Measurements from ENCODE around the gene CDC42. TPM values are rescaled to one million over a fixed set of nuclear protein-coding genes. Genes with fewer than 3 reads are reported as not detected.

CDC42 gene
- total and polyA plus RNA-seq, 9 of the 15 experiments (the other 6 are each of a cell fraction or from before 2014, with no cell fraction given), result 186 to 398 (median 325) TPM

DNA sequence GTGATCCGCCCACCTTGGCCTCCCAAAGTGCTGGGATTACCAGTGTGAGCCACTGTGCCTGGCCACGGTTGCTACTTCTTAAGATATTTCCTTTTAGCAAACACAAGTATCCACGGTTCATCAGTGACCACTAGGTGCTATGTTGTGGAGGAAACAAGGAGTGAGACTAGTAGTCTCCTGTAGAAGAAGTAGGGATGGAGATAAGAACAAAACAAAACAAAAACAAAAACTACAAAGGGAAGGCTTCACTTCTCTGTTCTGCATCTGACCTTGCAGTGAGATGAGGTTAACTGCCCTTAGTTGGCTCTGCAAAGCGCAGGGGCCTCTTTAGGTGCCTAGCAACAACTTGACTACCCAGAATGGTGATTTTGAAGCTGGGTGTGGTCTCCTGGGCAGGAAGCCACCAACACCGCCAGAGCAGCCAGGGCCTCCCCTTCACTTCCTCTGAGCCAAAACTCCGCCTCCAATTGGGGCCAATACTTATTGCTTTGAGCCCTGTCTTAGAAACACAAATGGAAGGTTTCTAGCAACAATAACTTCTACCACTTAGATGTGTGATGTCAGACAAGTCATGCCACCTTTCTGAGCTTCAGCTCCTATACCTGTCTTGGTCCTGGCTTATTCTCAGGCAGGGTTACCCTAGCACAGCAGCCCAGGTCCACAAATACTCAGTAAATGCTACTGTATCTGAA lies 12.8 kb upstream of the CDC42 start (continued):
- no peak for TF ChIP-seq ZNF583 (CRISPR knock-in tag; IDR thresholded peaks at IDR 0.05)
- TF ChIP-seq HOXB6 (CRISPR knock-in tag; IDR thresholded peaks at IDR 0.05; ENCODE audit: borderline replicate concordance), result no peak
- no peak for TF ChIP-seq CHD2 (IDR thresholded peaks at IDR 0.05; ENCODE audit: low read depth, low read length)
- TF ChIP-seq CBX3 (IDR thresholded peaks at IDR 0.05; ENCODE audit: borderline replicate concordance in 1 of 2, low read length in 2 of 2), result peak in 1 of 2 experiments; percentile 9; a peak in 1 of 3 replicates
- TF ChIP-seq NONO (IDR thresholded peaks at IDR 0.05; ENCODE audit: low read depth in 2 of 2, low read length in 1 of 2), result no peak
- no peak for TF ChIP-seq SREBF1 (IDR thresholded peaks at IDR 0.05; ENCODE audit: borderline replicate concordance, low read depth, low read length)
- TF ChIP-seq SMARCA5 (IDR thresholded peaks at IDR 0.05), result peak; percentile 79; the same call in 1 of the 2 replicates
- TF ChIP-seq, protein P1, sequence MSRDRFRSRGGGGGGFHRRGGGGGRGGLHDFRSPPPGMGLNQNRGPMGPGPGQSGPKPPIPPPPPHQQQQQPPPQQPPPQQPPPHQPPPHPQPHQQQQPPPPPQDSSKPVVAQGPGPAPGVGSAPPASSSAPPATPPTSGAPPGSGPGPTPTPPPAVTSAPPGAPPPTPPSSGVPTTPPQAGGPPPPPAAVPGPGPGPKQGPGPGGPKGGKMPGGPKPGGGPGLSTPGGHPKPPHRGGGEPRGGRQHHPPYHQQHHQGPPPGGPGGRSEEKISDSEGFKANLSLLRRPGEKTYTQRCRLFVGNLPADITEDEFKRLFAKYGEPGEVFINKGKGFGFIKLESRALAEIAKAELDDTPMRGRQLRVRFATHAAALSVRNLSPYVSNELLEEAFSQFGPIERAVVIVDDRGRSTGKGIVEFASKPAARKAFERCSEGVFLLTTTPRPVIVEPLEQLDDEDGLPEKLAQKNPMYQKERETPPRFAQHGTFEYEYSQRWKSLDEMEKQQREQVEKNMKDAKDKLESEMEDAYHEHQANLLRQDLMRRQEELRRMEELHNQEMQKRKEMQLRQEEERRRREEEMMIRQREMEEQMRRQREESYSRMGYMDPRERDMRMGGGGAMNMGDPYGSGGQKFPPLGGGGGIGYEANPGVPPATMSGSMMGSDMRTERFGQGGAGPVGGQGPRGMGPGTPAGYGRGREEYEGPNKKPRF (IDR thresholded peaks at IDR 0.05; ENCODE audit: low read depth, low read length), result no peak
- TF ChIP-seq HCFC1 (IDR thresholded peaks at IDR 0.05; ENCODE audit: low read depth, low read length), result no peak
- TF ChIP-seq, protein P2, sequence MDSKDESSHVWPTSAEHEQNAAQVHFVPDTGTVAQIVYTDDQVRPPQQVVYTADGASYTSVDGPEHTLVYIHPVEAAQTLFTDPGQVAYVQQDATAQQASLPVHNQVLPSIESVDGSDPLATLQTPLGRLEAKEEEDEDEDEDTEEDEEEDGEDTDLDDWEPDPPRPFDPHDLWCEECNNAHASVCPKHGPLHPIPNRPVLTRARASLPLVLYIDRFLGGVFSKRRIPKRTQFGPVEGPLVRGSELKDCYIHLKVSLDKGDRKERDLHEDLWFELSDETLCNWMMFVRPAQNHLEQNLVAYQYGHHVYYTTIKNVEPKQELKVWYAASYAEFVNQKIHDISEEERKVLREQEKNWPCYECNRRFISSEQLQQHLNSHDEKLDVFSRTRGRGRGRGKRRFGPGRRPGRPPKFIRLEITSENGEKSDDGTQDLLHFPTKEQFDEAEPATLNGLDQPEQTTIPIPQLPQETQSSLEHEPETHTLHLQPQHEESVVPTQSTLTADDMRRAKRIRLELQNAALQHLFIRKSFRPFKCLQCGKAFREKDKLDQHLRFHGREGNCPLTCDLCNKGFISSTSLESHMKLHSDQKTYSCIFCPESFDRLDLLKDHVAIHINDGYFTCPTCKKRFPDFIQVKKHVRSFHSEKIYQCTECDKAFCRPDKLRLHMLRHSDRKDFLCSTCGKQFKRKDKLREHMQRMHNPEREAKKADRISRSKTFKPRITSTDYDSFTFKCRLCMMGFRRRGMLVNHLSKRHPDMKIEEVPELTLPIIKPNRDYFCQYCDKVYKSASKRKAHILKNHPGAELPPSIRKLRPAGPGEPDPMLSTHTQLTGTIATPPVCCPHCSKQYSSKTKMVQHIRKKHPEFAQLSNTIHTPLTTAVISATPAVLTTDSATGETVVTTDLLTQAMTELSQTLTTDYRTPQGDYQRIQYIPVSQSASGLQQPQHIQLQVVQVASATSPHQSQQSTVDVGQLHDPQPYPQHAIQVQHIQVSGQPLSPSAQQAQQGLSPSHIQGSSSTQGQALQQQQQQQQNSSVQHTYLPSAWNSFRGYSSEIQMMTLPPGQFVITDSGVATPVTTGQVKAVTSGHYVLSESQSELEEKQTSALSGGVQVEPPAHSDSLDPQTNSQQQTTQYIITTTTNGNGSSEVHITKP (IDR thresholded peaks at IDR 0.05; ENCODE audit: partially characterized antibody), result peak; percentile 73
- TF ChIP-seq STAG1 (CRISPR knock-in tag; IDR thresholded peaks at IDR 0.05; ENCODE audit: borderline replicate concordance), result no peak
- no peak for TF ChIP-seq ZNF407 (IDR thresholded peaks at IDR 0.05; ENCODE audit: low read depth)
- no peak for TF ChIP-seq ZNF347 (CRISPR knock-in tag; IDR thresholded peaks at IDR 0.05; ENCODE audit: low read depth)
- TF ChIP-seq RFX1 (IDR thresholded peaks at IDR 0.05), result peak; percentile 87
